ENCODE data around the gene CCDC9.

Gene CCDC9

DNA sequence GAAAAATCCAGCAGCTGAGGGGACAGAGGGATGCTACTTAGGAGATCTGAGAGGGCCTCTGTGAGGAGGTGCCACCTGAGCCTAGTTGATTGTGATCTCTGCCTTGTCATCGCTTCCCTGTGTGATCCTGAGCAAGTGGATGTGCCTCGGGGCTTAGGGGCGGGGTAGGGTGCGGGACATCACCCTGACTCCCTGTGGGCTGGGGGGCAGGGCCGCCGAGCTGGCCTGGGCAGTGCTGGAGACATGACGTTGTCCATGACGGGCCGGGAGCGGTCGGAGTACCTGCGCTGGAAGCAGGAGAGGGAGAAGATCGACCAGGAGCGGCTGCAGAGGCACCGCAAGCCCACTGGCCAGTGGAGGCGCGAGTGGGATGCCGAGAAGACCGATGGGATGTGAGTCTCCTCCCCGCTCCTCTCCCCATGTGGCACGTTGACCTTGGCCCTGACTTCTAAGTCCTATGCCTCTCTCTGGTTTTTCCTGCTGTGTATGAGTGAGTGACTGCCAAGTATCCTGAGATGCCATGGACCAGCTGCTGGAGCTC lies 10.1 kb downstream of the CCDC9 start:
- ATAC-seq: no peak
- TF ChIP-seq ESRRG (CRISPR knock-in tag; IDR thresholded peaks at IDR 0.05) (no peak), ZC3H10 (CRISPR knock-in tag; IDR thresholded peaks at IDR 0.05) (no peak), PPARA (CRISPR knock-in tag; IDR thresholded peaks at IDR 0.05; ENCODE audit: borderline replicate concordance) (no peak), ARNTL (CRISPR knock-in tag; IDR thresholded peaks at IDR 0.05; ENCODE audit: borderline replicate concordance, low read depth) (no peak), ZNF565 (CRISPR knock-in tag; conservative IDR thresholded peaks at IDR 0.05; ENCODE audit: low read depth) (no peak), ZFP3 (CRISPR knock-in tag; IDR thresholded peaks at IDR 0.05) (no peak)
- TF ChIP-seq, protein P1, sequence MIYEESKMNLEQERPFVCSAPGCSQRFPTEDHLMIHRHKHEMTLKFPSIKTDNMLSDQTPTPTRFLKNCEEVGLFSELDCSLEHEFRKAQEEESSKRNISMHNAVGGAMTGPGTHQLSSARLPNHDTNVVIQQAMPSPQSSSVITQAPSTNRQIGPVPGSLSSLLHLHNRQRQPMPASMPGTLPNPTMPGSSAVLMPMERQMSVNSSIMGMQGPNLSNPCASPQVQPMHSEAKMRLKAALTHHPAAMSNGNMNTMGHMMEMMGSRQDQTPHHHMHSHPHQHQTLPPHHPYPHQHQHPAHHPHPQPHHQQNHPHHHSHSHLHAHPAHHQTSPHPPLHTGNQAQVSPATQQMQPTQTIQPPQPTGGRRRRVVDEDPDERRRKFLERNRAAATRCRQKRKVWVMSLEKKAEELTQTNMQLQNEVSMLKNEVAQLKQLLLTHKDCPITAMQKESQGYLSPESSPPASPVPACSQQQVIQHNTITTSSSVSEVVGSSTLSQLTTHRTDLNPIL (CRISPR knock-in tag; IDR thresholded peaks at IDR 0.05; ENCODE audit: low read depth): no peak

DNA sequence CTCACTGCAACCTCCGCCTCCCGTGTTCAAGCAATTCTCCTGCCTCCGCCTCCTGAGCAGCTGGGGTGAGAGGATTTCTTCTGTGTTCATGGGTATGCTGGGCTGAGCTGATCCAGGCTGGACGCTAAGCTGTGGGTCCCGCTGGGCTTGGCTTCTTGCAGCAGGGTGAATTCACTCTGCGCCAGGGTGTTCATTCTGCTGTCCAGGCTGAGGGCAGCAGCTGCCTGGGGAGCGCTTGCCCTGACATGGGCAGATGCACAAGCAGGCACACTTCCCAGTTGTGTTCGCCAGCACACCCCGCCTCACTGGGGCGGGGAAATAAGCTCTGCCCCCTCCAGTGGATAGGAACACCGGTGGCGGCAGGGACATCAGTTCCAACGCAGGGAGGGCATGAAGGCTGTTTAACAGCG lies 11.0 kb downstream of the CCDC9 start:
- no peak for ATAC-seq
- TF ChIP-seq ZFP3 (CRISPR knock-in tag; IDR thresholded peaks at IDR 0.05): no peak
- TF ChIP-seq ARNTL (CRISPR knock-in tag; IDR thresholded peaks at IDR 0.05; ENCODE audit: borderline replicate concordance, low read depth): no peak
- TF ChIP-seq, protein P1 (CRISPR knock-in tag; IDR thresholded peaks at IDR 0.05; ENCODE audit: low read depth): no peak

DNA sequence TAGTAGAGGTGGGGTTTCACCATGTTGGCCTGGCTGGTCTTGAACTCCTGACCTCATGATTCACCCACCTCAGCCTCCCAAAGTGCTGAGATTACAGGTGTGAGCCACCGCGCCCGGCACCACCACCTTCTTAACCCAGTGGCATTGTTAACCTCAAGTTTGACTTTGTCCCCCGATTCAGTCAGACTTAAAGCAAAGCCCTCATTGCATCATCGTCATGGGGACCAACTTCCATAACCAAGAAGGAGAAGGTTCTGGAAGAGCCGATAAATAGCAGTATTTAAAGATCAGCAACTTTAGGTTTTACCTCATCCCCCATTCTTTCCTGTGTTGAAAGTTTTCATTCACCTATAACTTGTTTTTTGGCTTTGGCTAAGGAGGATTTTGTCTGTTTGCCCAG lies 11.7 kb downstream of the CCDC9 start:
- ATAC-seq: no peak
- no peak for TF ChIP-seq ZNF8 (CRISPR knock-in tag; IDR thresholded peaks at IDR 0.05)
- TF ChIP-seq OSR1 (CRISPR knock-in tag; IDR thresholded peaks at IDR 0.05): no peak
- TF ChIP-seq, protein P2, sequence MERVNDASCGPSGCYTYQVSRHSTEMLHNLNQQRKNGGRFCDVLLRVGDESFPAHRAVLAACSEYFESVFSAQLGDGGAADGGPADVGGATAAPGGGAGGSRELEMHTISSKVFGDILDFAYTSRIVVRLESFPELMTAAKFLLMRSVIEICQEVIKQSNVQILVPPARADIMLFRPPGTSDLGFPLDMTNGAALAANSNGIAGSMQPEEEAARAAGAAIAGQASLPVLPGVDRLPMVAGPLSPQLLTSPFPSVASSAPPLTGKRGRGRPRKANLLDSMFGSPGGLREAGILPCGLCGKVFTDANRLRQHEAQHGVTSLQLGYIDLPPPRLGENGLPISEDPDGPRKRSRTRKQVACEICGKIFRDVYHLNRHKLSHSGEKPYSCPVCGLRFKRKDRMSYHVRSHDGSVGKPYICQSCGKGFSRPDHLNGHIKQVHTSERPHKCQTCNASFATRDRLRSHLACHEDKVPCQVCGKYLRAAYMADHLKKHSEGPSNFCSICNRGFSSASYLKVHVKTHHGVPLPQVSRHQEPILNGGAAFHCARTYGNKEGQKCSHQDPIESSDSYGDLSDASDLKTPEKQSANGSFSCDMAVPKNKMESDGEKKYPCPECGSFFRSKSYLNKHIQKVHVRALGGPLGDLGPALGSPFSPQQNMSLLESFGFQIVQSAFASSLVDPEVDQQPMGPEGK (CRISPR knock-in tag; IDR thresholded peaks at IDR 0.05; ENCODE audit: borderline replicate concordance): no peak
- TF ChIP-seq PPARA (CRISPR knock-in tag; IDR thresholded peaks at IDR 0.05; ENCODE audit: borderline replicate concordance): no peak

DNA sequence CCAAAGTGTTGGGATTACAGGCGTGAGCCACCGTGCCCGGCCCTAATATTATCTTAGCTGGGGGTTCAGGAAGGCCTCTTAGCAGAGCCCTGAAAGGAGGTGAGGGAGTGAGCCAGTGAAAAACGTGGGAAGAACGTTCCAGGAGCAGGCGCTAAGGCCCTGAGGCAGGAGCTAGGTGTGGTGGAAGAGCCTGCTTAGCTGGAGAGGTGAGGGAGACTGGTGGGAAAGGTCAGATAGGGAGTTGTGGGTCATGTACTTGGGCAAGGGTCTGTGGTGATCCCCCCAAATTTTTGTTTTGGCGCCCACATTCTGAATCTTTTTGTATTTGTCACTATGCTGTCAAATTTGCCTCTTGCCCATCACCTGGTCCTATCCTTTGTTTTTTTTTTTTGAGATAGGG lies 13.3 kb downstream of the CCDC9 start:
- no peak for TF ChIP-seq ZNF565 (CRISPR knock-in tag; conservative IDR thresholded peaks at IDR 0.05; ENCODE audit: low read depth)
- no peak for TF ChIP-seq ZFP30 (CRISPR knock-in tag; IDR thresholded peaks at IDR 0.05)
- TF ChIP-seq ARNTL (CRISPR knock-in tag; IDR thresholded peaks at IDR 0.05; ENCODE audit: borderline replicate concordance, low read depth): no peak
- no peak for TF ChIP-seq OSR1 (CRISPR knock-in tag; IDR thresholded peaks at IDR 0.05)
- no peak for TF ChIP-seq ZNF70 (CRISPR knock-in tag; IDR thresholded peaks at IDR 0.05)
- TF ChIP-seq ZNF8 (CRISPR knock-in tag; IDR thresholded peaks at IDR 0.05): no peak
- TF ChIP-seq PPARA (CRISPR knock-in tag; IDR thresholded peaks at IDR 0.05; ENCODE audit: borderline replicate concordance): no peak
- TF ChIP-seq ZC3H10 (CRISPR knock-in tag; IDR thresholded peaks at IDR 0.05): no peak
- TF ChIP-seq ISL1 (CRISPR knock-in tag; IDR thresholded peaks at IDR 0.05): no peak
- no peak for TF ChIP-seq TCF4 (CRISPR knock-in tag; IDR thresholded peaks at IDR 0.05; ENCODE audit: borderline replicate concordance)
- TF ChIP-seq ZFP3 (CRISPR knock-in tag; IDR thresholded peaks at IDR 0.05): no peak
- TF ChIP-seq, protein P3, sequence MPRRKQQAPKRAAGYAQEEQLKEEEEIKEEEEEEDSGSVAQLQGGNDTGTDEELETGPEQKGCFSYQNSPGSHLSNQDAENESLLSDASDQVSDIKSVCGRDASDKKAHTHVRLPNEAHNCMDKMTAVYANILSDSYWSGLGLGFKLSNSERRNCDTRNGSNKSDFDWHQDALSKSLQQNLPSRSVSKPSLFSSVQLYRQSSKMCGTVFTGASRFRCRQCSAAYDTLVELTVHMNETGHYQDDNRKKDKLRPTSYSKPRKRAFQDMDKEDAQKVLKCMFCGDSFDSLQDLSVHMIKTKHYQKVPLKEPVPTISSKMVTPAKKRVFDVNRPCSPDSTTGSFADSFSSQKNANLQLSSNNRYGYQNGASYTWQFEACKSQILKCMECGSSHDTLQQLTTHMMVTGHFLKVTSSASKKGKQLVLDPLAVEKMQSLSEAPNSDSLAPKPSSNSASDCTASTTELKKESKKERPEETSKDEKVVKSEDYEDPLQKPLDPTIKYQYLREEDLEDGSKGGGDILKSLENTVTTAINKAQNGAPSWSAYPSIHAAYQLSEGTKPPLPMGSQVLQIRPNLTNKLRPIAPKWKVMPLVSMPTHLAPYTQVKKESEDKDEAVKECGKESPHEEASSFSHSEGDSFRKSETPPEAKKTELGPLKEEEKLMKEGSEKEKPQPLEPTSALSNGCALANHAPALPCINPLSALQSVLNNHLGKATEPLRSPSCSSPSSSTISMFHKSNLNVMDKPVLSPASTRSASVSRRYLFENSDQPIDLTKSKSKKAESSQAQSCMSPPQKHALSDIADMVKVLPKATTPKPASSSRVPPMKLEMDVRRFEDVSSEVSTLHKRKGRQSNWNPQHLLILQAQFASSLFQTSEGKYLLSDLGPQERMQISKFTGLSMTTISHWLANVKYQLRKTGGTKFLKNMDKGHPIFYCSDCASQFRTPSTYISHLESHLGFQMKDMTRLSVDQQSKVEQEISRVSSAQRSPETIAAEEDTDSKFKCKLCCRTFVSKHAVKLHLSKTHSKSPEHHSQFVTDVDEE (CRISPR knock-in tag; IDR thresholded peaks at IDR 0.05): no peak
- TF ChIP-seq, protein P4, sequence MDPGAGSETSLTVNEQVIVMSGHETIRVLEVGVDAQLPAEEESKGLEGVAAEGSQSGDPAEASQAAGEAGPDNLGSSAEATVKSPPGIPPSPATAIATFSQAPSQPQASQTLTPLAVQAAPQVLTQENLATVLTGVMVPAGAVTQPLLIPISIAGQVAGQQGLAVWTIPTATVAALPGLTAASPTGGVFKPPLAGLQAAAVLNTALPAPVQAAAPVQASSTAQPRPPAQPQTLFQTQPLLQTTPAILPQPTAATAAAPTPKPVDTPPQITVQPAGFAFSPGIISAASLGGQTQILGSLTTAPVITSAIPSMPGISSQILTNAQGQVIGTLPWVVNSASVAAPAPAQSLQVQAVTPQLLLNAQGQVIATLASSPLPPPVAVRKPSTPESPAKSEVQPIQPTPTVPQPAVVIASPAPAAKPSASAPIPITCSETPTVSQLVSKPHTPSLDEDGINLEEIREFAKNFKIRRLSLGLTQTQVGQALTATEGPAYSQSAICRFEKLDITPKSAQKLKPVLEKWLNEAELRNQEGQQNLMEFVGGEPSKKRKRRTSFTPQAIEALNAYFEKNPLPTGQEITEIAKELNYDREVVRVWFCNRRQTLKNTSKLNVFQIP (CRISPR knock-in tag; IDR thresholded peaks at IDR 0.05; ENCODE audit: borderline replicate concordance, low read depth): no peak
- TF ChIP-seq, protein P2 (CRISPR knock-in tag; IDR thresholded peaks at IDR 0.05; ENCODE audit: borderline replicate concordance): no peak
- no peak for TF ChIP-seq RARB (CRISPR knock-in tag; IDR thresholded peaks at IDR 0.05)
- TF ChIP-seq TOX (CRISPR knock-in tag; IDR thresholded peaks at IDR 0.05; ENCODE audit: borderline replicate concordance): no peak
- no peak for TF ChIP-seq CSDC2 (CRISPR knock-in tag; IDR thresholded peaks at IDR 0.05)
- no peak for ATAC-seq

All from SK-N-SH treated with all-trans-retinoic acid at 6 μM for 48 hours (cell line).